TTC549 (cell line): ENCODE data around the gene TMEM132D.

Experiments
- FAIRE-seq: peaks from 2 replicates; lab custom pipeline; 2012; peaks lifted over from hg19 to GRCh38; lab: Jason Lieb, UNC

TMEM132D gene

DNA sequence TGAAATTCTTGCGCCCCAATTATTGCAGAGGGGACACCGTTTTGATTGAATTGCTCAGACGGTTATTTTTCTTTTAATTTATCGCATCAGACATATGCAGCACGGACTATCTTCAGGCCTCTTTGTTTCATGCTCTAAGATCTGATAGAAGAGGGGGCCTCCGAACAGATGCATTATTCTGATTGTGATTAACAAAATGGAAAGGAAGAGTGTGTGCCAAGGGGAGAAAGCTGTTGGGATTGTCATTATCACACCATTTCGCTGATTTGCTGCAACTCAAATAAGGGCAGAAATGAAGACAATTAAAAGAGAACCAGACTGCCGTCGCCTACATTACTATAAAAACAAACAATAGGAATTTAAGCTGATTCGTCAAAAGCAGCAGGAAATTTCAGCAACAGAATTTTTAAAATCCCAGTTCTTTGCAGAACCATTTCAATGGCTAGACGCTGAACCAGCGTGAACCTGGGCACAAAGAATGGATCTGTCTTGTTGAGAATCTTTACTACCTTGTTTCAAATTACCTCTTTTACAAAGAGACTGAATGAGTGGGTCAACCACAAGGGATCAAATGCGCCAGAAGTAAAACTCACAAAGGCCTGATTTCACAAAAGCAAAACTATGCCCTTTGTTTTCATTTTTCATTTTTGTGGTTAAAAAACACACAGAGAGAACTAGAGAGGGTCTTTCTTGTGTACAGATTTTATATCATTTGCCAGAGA is 30.6 kb downstream of the TMEM132D start:
- no peak for FAIRE-seq

DNA sequence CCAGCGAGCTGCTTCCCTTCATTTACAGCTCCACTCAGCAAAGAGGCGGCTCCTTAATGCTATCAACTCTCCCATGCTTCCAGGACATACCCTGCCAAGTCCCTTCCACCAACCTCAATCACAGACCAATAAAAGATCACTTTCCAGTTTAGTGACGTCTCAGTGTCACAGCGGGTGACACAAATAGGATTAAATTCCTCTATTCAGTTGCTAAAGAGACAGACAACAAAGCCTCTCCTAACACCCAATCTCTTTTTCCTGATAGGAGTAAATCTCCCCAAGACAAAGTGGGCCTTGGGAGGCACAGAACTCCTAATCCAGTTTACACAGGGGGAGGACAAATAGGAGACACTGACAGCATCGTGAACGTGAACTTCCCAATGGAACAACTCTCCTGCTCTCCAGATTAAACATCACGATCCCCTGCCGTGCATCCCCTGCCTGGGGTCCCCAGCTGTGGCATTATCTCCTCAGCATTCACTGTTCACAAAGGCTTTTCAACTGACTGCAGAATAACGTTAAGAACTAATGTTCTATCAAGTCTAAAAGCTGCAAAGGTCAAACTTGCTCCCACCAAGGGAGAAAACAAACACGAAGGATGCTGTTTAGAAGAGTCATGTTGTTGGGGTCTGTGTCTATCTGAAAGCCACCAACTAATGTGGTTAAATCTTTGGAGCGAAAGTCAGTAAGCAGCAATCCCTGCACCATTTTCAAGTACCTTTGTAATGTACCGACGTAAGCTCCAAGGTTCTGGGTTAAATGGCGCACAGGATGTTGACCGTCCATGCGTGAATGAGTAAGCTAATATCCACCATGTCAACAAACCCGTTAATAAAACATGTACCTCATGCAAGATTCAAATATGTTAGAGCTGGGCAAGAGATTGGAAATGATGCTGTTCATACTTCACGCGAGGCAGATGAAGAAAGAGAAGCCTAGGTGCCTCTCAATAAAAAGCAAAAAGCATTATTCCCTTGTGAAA is 31.5 kb downstream of the TMEM132D start:
- FAIRE-seq = no peak

DNA sequence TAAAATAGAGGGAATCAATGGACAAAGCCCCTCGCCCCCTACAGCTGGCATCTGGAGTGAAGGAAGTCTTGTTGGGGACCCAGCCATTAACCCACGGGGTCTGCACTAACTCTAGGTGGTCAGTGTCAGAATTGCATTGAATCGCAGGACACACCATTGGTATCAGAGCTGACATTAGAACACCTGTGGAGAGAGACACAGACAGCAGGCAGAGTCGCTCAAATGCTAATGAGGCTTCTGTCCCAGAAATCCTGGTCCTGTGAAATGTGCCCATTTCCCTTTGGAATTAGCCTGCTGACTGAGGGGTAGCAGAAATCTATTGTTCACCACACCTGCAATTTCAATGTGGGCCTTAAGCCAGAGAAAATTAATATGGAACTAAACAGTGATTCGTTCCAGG is 33.0 kb downstream of the TMEM132D start:
- FAIRE-seq = no peak

DNA sequence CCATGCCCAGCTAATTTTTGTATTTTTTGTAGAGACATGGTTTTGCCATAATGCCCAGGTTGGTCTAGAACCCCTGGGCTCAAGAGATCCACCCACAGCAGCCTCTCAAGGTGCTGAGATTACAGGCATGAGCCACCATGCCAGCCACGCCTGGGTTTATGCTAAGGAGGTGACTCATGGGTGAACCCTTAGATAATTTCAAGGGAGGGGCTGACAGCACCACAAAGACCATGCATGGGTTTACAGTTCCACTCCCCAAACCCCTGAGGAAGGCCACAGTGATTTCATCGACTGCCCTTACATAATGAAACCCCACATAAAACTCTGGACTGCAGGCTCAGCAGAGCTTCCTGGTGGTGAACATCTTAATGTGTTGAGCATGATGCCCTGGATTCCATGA is 33.7 kb downstream of the TMEM132D start:
- no peak for FAIRE-seq

DNA sequence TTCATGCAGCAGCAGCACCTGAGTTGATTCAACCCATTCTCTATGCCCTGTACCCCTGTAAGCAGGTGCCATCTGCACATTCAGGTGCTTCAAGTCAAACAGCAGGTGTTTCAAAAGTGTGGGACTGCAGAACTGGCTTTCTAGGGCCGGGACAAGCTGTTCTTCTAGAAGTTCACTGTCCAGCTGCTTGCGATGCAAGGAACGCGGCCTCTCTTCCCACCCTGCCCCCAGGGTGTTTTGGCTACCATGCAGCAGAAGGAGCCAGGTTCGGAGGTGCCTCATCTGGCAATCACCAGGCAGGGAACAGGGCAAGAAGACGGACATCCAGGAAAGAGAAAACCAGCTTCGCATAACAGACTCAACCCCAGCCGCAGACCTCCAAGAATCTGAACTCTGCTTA is 35.2 kb downstream of the TMEM132D start:
- no peak for FAIRE-seq

DNA sequence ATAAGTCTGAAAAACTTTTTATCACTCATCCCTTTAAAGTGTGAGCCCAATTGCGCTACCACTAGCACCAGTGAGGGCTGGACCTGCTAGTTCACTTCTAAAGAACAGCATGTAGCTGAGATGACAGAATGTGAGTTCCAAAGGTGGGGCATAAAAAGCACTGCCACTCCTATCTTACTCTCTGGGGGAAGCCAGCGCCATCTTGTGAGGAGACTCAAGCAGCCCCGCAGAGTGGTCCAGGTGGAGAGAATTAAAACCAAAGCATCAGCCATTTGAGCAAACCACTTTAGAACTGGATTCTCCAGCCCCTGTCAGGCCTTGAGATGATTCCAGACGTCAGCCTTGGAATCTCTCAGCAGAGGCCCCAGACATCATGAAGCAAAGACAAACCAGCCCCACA is 39.9 kb downstream of the TMEM132D start:
- no peak for FAIRE-seq

DNA sequence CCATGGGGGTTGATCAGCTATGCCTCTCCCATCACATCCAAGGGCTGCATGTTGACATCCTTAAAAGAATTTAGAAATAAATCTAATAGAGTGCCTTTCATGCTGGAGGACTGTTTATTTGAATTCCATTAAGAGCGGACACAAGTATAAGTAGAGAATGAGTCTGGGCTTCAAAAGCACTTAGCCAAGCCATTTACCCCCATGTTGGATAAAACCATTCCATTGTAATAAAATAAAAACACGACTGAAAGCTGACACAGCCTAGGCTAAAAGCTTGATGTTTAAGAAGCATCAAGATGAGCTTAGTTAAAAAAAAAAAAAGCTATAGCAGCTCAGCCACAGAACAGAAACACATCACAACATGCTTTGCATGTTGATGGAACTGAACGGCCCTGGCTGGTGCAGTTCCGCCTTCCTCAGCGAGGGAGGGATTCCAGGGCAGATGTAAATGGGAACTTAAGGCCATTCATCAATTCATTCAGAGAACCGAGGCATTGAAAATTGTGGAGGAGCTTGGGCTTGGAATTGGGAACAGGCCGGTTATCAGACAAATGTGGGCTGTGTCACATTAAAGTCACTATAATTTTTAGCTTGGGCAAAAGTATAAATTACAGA is 41.2 kb downstream of the TMEM132D start:
- FAIRE-seq = no peak

DNA sequence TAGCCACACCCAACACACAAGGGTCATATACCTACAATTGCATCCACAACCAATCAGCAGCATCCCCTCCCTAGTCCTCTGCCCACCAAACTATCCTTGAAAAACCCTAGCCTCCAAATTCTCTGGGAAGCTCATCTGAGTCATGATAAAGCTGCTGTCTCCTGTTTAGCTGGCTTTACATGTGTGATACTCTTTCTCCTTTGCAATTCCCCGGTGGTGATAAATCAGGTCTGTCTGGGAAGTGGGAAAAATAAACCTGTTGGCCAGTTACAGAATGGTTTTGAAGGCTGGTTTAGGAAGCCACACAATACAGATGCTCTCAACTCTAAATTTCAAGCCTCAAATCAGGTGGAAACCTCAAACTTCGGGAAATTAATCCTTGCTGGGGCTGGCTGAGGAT is 41.9 kb downstream of the TMEM132D start:
- no peak for FAIRE-seq

GRCh38 chr12:129854591-129854990 is 49.2 kb downstream of the TMEM132D start:
- FAIRE-seq = no peak

GRCh38 chr12:129851296-129851695 is 52.5 kb downstream of the TMEM132D start:
- no peak for FAIRE-seq

GRCh38 chr12:129848876-129849275 is 54.9 kb downstream of the TMEM132D start:
- FAIRE-seq = no peak

DNA sequence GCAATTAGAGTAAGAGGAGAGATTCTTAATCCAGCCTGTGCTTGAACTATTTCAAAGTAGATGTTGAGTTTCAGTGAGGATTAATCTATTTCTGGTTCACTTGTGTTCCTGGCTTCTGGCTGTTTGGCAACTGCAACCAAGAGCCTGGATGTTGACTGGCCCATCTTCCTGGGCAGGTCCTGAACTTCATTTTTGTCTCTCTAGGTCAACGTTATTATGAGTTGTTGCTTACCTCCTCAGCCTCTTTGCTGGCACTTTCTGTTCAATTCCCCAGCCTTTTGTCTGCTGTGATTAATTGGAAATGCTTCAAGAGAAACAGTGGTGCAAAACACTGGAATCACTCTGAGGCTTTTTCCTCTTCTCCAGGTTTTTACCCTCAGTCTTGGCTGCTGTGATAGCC is 56.8 kb downstream of the TMEM132D start:
- no peak for FAIRE-seq

GRCh38 chr12:129844662-129845220 is 59.1 kb downstream of the TMEM132D start:
- no peak for FAIRE-seq

- no peak for FAIRE-seq
Observed at GRCh38 chr12:129841251-129841650, 62.6 kb downstream of the TMEM132D start.

DNA sequence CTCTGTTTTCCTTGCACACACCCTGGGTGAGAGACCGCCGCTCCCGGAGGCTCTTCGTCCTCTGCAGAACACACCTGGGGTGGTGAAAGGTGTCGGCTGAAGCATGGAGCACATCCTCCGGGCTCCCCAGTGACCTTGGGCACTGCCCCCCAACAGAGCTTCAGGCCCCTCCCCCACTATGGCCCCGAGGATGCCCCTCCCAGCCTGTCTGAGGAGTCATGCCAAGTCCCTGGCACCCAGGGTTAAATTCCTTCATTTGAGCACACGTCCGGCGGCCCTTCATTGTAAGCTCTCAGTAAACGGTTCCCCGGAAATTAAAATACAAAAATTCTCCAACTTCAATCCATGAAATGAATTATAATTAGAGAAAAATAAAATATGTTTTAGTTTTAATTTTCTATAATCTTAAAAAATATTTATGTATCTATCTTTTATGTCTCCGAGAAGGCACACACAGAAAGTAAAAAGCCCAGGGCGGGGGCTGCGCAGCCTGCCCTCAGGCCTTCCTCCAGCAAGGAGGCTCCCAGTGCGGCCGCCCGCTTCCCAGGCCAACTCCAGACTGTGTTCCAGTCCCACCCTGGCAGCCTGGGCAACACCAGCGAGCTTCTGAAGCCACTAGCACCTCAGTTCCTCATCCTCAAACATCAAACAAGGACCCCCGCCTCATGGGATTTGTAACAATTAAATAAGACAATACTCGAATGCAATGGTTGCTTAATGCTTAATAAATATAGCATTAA is 63.5 kb downstream of the TMEM132D start:
- no peak for FAIRE-seq

- no peak for FAIRE-seq
Observed at GRCh38 chr12:129839679-129840078, 64.1 kb downstream of the TMEM132D start.

DNA sequence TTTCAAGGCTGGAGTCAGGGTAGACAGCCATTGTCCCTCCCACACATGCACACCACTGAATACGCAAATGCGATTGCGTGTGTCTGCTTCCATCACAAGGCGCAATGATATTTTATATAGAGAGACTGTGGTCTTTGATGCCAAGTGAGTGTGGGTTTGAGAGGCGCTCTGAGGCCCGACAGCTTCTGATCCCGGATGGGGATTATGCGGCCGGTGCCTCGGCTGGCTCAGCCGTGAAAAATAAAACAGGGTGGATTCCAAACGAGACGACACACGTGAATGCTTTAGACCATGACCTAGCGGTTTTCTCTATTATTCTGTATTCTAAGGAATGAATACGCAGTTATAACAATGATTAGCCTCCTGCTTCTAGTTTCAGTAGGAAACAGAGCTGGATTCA is 72.5 kb downstream of the TMEM132D start:
- FAIRE-seq = no peak

GRCh38 chr12:129830796-129831195 is 73.0 kb downstream of the TMEM132D start:
- no peak for FAIRE-seq

GRCh38 chr12:129827866-129828384 is 75.9 kb downstream of the TMEM132D start:
- no peak for FAIRE-seq

- no peak for FAIRE-seq
Observed at GRCh38 chr12:129827102-129827865, 76.5 kb downstream of the TMEM132D start.

DNA sequence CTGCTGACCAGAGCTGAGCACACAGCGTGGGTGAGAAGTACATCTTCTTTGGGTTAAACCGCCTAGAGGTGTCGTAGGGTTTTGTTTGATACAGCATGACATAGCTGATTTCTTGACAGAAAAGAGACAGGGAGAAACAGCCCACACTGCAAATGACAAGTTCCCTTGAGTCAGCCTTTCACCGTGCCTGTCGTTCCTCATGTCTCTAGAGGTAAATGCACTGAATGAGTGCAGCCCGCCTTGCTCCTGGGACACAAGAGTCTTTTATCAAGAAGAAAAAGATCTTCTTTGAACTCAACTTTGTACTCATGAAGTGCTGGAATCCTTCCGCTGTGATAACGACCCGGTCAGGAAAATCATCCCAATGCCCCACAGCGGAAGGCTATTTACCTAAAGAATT is 77.6 kb downstream of the TMEM132D start:
- no peak for FAIRE-seq
